GM12875 (cell line): Measurements from ENCODE around the gene TNNI3K.

Experiments used
- H3K4me3 ChIP-seq: one replicate; pipeline ENCODE4 v1.5.1; 2011; ENCODE audit warnings: low read depth, low read length, control low read depth
- CTCF ChIP-seq: IDR thresholded peaks from 2 replicates; pipeline ENCODE4 v1.5.1; 2011; ENCODE audit warnings: low read depth, mild to moderate bottlenecking, control low read depth, inconsistent platforms, low read length, moderate library complexity, borderline replicate concordance; ENCODE audit not compliant: insufficient read depth

The TNNI3K gene

DNA sequence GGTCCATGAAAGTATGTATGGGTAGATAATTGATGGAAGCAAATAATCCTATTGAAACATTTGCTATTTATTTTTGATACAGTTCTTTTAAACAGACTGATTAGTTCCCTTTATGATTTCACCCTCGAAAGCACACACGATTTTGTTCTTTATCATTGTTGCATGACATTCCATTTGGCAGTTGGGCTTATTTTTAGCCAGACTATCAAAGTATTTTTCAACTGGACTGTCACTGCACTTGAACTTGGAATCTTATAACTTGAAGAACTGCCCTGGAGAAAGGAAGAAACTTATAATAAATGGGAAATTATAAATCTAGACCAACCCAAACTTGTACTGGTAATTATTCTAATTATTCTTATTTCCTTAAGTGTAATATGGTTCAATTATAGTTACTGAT is at the start of gene TNNI3K:
Gene TNNI3K, plus strand, starts transcription at position 235 of the 400 bp plus-strand sequence. Its CDS starts 65 bp downstream, at position 300.
- no peak within 1 kb of the TSS for H3K4me3 ChIP-seq
- no peak for TF ChIP-seq CTCF

DNA sequence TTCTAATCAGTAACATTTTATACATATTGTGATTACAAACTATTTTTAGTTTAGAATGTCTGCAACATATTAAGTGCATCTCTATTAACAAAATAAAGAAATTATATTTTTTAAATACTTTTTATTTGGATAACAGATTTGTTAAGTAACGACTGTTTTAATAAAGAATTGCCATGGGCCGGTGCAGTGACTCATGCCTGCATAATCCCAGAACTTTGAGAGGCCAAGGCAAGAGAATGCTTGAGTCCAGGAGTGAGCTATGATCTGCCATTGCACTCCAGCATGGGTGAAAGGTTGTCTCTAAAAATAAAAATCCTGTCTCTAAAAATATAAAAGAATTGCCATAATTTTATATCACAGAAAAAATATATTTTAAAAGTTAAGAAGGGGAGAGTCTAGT is 41.3 kb upstream of the TNNI3K start:
- TF ChIP-seq CTCF, result no peak
- no peak overlapping the region for H3K4me3 ChIP-seq

- H3K4me3 ChIP-seq, result no peak overlapping the region
- no peak for TF ChIP-seq CTCF
These were observed 39.8 kb upstream of the TNNI3K start for GRCh38 chr1:74195339-74195738.

DNA sequence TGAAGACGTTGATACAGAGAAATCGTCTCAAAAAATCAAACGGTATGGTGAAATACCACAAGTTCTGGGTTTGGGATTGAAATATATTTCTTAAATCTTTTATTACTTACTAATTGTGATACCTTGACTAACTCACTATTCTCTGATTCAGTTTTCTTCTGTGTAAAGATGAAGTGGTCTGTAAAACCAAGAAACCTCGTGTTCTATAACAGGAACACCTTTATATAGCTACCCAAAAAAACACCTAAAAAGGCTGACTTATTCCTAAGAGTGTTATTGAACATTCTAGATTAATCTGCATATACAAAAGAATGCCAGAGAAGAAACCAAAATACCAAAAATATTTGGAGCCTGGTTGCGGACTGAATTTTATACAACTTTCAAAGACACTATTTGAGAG is 37.9 kb upstream of the TNNI3K start:
- no peak overlapping the region for H3K4me3 ChIP-seq
- TF ChIP-seq CTCF, result no peak

DNA sequence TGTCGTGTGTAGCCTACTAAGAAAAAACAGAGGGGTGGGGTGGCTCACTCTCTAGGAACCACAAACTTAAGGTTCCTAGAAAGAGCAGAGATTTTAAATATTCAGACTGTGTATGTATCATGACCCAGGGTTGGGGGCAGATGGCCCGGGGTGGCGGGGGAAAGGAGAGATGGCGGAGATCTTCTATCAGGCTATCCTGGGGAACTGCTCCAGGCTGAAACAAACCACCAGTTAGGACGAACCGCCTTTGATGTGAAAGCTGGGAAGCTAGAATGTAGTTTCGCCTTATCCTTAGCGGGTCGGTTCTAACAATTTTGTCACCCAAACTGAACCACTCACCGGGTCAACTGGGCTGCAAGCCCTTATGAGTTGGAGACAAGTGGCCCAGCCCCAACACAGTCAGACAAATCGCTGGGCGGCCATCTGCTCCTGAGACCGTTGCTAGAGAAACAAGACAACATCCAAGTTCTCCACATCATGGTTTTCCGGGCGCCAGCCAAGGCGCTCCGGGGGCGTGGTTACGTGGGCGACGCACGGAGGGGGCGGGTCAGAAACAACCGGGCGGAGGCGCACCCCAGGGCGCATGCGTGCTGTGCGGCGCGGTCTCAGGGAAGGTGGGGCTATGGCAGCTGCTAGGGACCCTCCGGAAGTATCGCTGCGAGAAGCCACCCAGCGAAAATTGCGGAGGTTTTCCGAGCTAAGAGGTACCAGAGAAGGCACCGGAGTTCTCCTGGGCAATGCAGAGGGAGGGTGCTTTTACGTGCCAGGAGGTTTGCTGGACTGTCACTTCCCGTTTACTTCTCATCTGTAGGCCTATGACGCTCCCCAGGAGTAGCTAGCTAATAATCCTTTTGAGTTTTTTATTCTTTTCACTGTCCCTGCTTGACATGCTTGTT is 37.3 kb upstream of the TNNI3K start, which contains the start of the genes FPGT and LRRIQ3:
Gene FPGT, plus strand, starts transcription at position 586 of the 896 bp plus-strand sequence. Its CDS starts 37 bp downstream, at position 623.
Gene LRRIQ3, minus strand, starts transcription at position 520 of the 896 bp plus-strand sequence. CDS start 14,492 bp downstream, outside the sequence.
- H3K4me3 ChIP-seq, result peak within 1 kb of the TSS; percentile 70
- TF ChIP-seq CTCF, result no peak

DNA sequence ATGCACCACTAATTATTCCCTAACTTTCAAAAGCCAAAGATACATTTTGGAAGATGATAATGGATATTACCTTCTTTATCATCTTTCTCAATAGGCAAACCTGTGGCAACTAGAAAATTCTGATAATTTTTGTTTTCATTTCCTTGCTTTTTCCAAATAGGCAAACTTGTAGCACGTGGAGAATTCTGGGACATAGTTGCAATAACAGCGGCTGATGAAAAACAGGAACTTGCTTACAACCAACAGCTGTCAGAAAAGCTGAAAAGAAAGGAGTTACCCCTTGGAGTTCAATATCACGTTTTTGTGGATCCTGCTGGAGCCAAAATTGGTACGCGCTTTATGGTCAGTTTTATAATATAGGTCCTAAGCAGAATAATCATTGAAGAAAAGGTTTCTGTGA is 35.7 kb upstream of the TNNI3K start:
- no peak overlapping the region for H3K4me3 ChIP-seq
- no peak for TF ChIP-seq CTCF

GRCh38 chr1:74205266-74205665 is 29.9 kb upstream of the TNNI3K start:
- no peak for TF ChIP-seq CTCF

More at GRCh38 chr1:74205266-74205665, 29.9 kb upstream of the TNNI3K start:
- H3K4me3 ChIP-seq, result no peak overlapping the region
